Suppressor macrophage treated with lipopolysaccharide for 1 hour (primary cell): ENCODE results near the gene ZNF267.
"Not testable (repeated sequence)": the region's sequence is repeated elsewhere in the genome, so short reads cannot be mapped to it uniquely, and the experiment has no call there.

Experiments
- DNase-seq, 3 donors: peaks; one replicate each; pipeline ENCODE4 v3.0.0-alpha.2; 2020 to 2022

The ZNF267 gene

DNA sequence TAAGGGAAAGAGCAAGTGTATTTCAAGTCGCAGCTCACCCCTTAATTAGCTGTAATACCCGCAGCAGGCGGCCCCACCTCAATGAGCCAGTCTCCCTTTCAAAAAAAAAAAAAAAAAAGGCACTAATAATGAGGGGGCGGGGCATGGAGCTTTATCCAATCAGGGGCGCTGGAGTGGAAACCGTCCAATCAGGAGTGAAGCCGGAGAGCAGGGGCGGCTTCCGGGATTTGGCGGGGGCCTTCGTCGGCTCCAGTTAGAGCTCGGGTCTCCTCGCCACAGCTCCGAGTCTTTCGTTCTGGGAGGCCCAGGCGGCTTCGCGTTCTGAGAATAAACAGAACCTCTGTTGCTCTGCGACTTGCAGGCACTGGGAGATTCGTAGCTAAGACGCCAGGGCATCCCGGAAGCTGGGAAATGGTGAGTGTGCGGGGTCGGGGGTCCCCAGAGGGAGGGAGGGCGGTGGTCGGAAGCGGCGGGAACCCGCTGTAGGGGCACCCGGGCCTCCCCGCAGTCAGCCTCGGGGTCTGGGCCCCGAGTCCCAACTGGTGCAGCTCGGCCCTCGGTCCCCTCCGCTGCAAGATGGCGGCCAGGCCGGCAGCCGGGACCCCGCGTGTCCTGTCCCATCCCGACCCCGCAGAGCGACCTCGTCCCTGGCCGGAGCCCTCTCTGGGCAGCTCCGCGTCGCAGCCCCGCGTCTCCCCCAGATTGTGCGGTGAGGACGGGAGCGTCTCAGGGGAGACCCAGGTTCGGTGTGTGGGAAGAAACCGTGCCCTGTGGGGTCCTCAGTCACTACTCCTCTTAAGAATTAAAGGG is at the start of gene ZNF267:
ZNF267 (plus strand) TSS at position 252 of the 810 bp plus-strand sequence; CDS start at position 412, 160 bp downstream.
- peak; percentile 98 to 99 (median 98) for DNase-seq

DNA sequence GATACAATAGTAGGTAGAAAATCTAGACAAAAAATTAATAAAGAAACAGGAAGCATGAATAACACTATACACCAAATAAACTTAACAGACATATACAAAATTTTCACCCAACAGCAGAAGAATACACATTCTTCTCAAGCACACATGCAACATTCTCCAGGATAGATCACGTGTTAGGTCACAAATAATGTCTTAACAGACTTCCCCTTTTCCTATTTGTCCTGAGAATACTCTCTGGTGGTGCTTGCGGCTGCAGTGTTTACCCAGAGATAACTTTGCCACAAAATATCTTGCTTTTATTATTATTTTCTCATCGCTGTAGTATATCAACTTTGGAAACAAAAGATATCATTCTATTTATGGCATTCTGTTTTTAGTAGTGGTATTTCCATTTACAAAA is 40.6 kb upstream of the ZNF267 start:
- DNase-seq: no peak

DNA sequence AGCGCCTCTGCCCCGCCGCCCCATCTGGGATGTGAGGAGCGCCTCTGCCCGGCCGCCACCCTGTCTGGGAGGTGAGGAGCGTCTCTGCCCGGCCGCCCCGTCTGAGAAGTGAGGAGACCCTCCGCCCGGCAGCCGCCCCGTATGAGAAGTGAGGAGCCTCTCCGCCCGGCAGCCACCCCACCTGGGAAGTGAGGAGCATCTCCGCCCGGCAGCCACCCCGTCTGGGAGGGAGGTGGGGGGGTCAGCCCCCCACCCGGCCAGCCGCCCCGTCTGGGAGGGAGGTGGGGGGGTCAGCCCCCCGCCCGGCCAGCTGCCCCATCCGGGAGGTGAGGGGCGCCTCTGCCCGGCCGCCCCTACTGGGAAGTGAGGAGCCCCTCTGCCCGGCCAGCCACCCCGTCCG is 37.2 kb upstream of the ZNF267 start:
- not testable (repeated sequence) for DNase-seq

DNA sequence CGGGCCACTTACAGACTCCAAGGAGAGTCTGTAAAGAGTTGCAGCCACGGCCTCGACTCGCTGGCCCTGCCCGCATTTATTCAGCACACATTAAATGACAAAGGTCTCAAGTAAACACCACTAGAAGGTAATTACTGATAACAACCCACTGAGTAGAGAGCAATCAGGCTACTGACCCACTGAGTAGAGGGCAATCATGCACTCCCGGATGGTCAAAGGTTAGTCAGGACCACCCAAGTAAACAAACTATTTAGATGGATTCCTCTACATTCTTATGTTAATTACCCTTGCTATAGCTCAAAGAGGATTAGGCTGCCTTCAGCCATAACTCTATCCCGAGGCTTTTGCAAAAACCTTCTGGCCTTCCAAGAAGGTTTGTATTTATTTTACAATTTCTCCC is 30.7 kb upstream of the ZNF267 start:
- DNase-seq: no peak

DNA sequence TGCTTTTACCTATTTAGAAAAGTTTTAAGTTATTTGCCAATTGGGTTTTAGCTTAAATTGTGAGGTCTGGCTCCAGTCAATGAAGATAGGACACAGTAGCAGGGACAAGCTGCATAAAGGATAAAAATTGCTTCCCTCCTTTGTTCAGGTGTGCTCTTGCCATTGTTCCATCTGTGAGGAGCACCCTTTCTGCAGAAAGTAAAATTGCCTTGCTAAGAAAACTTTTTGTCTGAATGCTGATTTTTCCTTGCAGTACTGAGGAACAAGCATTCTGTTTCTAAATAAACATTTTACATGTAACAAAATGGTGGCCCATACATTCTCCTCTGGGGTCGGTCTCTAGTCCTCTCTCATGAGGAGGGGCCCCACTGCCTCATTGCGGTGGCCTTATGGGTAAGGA is 25.0 kb upstream of the ZNF267 start:
- DNase-seq: not testable (repeated sequence)

DNA sequence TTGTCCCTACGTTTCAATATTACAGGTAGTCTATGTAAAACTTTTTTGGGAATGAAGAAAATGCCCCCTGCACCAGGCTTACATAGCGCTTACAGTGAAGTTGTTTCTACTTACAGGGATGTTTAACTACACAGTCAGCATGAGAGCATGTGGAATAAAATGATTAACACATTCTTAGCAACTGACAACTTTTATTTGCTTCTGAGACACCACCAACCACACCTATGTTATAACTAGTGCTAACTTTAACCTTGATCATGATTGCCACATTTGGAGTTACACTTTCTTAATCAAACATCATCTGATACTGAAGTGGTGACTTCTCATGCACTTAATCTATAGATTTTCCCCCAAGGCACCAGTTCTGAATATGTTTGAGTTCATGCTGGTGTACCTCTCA is 20.3 kb upstream of the ZNF267 start:
- no peak for DNase-seq

DNA sequence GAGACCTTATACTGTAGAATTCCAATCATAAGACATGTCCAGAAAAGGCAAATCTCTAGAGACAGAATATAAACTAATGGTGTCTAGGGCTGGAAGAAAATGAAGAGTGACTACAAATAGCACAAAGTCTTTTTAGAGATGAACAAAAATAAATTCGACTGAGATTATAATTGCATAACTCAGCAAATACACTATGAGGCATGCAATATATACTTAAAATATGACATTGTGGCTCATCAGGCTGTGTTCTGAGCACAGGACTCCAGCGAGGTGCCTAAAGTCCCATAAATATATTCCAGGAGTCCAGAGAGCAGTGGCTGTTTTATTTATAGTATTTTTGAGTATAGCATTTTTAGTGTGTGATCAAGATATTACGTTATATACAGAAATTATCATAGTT is 13.1 kb upstream of the ZNF267 start:
- DNase-seq: no peak

DNA sequence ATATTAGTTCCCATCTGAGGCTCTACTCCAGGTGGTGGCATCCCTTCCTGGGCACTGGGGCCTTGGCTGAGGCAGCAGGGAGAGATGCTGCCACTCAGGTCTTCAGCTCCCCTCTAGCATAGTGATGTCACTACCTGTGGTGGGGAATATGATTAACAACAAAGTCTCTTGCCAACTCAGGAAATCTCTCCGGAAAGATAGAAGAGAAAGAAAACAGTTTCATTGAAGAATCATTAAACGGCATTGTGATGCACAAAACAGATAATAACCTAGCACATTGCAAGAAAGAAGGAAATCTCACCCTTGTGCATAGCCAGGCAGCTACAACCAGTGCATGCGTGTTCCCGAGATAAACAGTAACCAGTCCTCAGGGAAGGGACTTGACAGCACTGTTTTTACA is 12.2 kb upstream of the ZNF267 start:
- DNase-seq: no peak

DNA sequence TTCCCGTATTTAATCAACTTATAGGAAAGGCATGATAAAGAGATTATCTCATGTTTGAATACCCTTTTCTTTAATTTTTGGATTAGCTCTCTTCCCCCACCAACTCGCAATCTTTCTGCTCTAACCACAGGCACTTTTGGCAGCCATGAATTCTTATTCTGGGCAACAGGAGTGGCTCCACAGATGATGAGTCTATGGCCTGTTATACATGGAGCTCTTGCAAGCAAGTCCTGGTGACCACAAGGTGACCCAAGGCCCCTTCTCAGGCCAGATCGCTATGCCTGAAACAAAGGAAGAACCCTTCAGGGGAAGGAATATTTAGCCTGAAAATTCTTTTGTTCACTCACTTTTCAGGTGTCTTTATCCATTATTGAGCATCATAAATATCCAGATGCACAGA is 10.8 kb upstream of the ZNF267 start:
- DNase-seq: no peak

DNA sequence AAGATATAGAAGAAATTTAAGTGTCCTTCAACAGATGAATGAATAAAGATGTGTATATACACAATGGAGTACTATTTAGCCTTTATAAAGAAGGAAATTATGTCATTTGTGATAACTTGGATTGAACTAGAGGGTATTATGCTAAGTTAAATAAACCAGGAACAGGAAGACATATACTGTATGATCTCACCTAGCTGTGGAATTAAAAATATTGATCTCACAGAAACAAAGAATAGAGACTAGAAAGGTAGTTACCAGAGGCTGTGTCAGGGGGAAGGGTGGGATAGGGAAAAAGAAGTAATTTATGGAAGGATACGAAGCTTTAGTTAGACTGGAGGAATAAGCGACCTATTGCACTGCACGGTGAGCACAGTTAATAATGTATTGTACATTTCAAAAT is 5.4 kb upstream of the ZNF267 start:
- DNase-seq: no peak

DNA sequence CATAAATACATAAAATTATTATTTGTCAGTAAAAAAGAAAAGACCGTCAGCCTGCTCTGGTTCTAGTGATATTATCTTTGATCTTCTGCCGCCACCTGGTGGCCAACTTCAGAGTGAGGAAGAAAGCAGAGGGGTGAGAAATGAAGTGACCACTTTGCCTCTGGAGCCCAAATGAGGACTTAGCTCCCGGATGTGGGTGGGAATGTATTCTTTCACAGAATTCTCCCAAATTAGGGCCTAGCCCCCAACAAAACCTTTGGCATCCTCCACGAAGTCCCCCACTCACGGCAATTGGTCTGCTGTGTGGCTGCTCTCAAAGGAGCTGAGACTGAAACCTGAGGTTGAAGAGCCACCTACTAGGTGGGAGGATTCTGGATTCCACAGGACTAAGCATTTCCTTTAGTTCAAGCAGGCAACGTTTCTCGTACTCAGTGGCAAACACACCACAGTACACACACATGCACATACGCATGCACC is 4.9 kb upstream of the ZNF267 start:
- DNase-seq: peak; percentile 92 to 93 (median 92)

DNA sequence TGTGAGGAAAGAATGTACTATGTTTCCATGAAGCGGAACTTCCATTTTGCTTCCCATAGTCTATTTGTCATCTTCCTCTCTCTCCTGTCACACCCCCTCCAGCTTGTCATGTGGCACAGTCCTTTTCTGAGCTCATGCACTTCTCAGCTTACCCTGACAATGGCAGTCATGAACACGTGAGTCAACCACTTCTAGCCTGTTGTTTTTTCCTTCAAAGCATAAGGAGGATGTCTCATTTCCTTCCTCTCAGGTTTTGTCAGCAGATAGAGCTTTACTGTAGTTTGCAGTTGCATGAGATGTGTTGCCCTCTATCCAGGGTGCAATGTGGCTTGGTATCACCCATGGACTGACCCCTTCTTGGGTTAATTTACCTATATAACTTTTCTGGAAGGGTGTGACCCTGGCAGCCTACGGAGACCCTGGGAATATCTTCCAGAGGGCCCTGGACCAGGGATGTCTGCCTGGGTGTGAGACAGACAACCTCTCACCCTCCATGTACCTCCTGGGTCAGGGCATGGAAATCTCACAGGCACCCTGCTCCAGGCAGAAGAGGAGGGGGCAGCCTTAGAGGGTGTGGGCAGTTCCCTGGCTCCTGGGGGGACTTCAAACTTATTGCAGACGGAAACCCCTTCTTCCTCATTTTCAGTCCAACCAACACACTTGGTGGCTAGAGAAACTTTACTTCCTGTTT is 4.0 kb upstream of the ZNF267 start:
- DNase-seq: peak; percentile 94 to 99 (median 97)

DNA sequence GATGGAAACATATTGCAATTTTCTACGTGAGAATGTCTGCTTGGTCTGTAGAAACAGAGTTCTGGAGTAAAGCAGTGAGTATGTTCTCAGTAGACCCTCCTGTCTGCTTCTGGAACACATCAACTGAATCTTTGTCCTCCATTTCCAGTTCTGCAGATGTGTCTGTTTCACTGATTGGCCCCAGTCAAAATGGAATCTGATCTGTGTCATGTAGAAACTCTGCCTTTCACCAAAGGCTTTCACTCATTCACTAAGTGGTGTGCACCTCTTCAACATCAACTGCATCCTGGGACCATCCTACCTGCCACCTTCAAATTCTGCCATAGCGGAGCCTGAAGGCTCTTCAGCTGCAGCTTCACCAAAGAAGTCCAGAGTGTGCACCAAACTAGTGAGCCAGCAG is 2.8 kb upstream of the ZNF267 start:
- DNase-seq: no peak

DNA sequence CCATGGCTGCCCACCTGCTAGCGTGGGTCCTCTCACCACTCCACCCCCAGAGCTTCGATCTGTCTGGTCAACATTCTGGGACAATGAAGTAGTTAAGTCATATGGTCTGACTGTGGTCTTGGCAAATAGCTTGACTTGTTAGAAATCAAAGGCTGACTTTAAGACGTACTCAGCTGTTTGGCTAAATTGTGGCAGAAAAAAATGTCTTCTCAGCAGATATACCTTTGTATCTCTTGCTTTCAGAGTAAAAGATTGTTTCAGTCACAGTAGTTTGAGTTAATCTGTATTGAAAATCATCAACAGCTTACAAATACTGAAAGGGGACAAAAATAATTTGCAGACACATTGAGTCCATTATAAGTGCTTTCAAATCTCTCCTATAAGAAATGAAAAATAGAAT is 2.1 kb upstream of the ZNF267 start:
- no peak for DNase-seq

DNA sequence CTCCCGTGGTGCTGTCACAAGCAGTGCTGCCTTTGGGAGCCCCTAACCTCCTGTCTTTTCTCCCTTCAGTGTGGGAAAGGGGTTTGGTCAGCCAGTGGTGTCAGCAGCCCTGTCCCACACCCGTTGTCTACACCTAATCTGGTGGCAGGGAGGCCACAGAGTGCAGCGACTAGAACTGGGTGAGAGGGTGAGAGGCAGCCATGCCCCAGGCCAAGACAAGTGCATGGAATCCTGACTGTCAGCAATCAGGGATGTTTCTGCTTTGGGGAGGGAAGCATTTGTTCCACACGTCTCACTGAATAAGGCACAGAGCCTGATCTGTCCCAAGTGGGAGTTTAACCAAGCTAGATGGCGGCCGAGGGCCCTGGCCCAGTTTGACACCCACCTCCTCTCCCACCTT is 1.4 kb upstream of the ZNF267 start:
- no peak for DNase-seq

DNA sequence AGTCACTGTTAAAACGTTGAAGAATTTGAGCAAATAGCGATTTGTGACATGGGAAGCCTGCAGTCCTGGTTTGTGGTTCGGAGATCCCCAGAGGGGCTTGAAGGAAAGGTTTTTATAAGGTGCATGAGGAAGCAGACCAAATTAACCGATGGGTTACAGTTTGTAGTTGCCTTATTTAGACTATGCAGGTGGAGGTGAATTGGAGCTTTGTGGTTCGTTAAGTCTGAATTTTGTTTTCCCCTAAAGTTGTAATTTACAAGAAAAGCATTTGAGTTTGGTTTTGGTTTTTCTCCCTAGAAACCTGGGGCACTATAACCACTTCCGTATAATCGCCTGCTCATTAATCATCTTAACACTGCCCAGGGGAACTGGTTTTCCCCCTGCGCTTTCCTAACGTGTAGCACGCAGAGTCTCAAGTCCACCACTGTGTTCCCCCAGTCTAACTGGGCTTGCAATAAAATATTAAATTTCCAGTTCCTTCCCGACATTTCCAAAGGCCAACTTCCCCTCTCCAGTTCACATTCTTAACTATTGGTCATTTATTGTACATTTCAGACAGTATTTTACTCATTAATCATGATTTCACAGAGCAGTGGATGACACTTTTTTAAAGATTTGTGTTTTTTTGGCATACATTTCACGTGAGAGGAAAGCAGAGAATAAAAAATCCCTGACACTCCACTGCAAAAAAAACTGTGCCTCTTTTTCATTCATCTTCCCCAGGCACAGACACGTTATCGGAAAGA is 932 bp downstream of the ZNF267 start:
- DNase-seq: peak; percentile 89 to 95 (median 91)

DNA sequence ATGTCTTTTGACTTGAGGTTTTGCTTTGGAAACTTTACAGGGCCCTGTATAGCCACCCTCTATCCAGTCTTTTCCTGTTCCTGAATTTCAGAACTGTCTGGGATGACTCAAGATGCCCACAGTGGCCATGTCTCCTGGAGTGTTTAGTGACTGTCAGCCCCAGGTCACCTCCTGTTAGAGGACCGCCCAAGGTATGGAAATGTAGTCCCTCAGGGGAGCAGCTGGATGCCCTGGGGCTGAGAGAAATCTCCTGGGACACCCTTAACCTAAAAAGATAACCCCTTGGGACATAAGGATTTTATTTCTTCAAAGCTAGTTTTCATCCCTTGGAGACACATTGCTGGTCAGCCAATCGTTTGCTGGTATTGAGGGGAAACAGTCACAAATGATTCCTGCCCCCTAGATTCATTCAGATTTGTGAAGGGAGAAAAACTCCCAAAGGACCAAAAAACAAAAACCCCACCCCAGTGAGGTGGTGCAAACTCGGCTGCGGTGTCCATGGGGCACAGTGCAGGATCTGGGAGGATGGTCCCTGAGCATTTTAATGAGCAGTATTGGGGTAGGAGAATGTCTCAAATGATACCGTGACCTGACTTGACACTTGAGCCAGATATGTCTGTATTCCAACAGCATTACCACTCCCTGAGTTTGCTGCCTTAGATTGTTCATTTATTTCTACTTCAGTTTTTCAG is 1.7 kb downstream of the ZNF267 start:
- peak; percentile 68 to 84 (median 73) for DNase-seq

DNA sequence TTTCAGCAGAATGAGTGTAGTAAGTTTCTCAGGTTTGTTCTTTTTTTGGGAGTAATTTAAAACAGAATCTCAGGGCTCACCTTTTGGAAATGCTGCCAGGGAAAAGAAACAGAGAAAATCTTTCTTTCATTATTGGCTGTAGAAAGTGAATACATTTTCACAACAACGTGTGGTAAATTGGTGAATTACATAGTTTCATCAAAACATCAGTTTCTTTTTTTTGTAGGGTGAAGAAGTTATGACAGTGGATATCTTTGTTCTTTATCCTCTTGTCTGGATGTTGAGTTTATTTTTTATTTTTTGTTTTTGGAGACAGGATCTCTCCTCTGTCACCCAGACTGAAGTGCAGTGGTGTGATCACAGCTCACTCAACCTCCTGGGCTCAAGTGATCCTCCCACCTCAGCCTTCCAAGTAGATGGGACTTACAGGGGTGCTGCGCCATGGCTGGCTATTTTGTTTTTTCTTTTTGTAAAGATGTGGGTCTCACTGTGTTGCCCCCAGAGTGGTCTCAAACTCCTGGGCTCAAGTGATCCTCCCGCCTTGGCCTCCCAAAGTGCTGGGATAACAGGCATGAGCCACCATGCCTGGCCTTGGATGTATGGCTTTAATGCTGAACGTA is 2.4 kb downstream of the ZNF267 start:
- DNase-seq: peak in 2 of 3 donors; percentile 46 to 58

DNA sequence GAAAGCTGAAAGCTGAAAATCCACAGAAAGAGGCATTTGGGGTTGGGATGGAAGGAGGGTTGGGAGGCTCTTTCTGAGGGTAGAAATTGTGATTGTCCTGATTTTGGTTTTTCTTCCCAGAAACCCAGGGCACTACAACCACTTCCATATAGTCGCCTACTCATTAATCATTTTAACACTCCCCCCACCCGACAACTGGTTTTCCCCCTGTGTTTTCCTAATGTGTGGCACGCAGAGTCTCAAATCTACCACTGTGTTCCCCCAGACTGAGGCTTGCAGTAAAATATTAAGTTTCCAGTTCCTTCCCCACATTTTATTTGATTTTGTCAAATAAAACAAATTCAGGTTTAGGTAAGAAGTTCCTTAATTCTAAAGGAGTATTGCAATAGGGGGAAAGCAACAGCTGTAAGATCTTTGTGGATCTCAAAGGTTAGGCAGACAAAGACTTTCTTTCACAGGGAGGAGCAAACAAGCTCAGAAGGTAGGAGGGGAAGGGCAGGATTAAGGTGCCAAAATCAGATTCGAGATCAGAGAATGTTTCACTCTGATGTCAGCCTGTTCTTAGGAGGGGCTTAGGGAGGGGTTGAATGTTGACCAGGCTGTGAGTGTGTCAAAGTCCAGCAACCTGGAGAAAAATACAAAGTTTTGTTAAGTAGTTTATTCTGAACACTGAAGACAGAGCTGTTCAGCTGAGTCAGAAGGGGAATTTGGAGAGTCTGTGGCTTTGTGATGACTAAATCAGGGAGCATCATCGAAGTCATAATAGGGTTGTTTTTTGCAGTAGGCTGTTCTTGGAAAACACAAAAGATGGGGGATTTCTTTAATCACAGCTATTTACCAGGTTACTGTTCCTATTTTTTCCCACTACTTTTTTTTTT is 3.6 kb downstream of the ZNF267 start:
- peak; percentile 87 to 99 (median 97) for DNase-seq

DNA sequence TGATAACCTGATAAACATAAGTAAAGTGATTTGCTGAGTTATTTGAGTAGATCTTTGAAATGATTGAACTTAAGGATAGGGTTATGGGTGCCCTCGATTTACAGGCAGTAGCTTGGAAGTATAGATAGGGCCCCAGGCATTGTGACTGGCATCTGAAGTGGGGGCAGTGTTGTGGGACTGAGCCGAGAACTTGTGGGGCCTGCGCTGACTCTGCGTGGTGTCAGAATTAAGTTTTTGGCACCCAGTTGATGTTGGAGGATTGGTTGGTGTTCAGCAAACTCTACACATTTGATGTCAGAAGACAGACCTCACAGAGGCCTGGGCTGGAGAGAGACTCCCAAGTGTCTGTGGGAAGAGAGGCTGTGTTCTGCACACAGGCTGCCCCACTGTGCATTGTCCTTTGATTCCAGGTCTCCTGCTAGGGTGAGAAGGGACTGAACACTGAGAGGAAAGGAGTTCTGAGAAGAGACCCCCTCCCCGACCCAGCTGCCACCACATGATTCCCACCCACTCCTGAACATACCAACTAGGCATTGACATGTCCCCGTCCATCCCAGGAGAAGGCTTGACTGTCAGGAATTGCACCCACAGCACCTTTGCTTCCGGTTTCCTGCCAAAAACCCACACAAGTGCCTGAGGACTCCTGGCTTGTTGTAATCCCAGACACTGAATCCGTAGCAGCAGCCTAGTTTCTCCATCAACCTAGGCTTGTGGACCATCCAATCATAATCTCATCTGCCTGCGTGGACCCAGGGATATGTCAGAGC is 4.5 kb downstream of the ZNF267 start:
- no peak for DNase-seq

DNA sequence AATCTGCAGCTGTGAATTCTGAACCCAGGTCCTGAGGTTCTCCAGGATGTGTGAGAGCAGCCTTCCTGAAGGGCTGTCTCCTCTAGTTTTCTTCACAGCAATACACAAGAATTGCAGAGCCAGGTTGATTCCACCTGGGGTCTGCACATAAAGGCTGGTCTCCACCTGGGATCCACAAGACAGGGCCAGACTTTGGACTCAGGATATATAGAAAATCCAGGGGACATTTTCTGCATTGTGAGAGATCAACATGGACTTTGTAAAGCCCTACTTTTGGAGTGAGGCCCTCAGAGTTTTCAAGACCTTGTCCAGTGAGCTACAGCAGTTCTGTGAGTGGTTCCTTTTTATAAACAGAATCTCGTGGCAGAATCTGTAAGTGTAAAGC is 6.3 kb downstream of the ZNF267 start:
- no peak for DNase-seq
